HCT116 (cell line): ENCODE data around the gene ZBTB7C. TPM values are rescaled to one million over a fixed set of nuclear protein-coding genes. Genes with fewer than 3 reads are reported as not detected.

Experiments
- ATAC-seq: fragments of 200-7000 bp; cut with Tn5 transposase; 2 replicates; pipeline ENCODE4 v1.9.1; 2020; ENCODE audit warnings: mild to moderate bottlenecking, moderate library complexity
- BruUV-seq: library from RNA; stranded (reverse); fragments of 400-500 nt; replicated peaks from 2 replicates; lab custom pipeline; 2021; lab: Mats Ljungman, UMichigan
- CTCF ChIA-PET: fragments of 300-600 bp; sonication (Branson Sonifier 250); formaldehyde crosslinking; loops from one replicate; lab custom pipeline; 2021; ENCODE audit warnings: antibody characterized with exemption; lab: Charles Lee
- POLR2A ChIA-PET: fragments of 300-600, 350-600 bp; sonication (Branson Sonifier 250); formaldehyde crosslinking; loops from one replicate; lab custom pipeline; 2021; ENCODE audit warnings: antibody characterized with exemption; lab: Charles Lee
- RAD21 ChIA-PET, 2 experiments: fragments of 300-600 bp; sonication (Branson Sonifier 250); formaldehyde crosslinking; loops; one replicate each; lab custom pipeline; 2023; ENCODE audit warnings: low total read pairs in 2 of 2; ENCODE audit not compliant: uncharacterized antibody in 2 of 2, unreplicated experiment in 2 of 2, low non-redundant PET in 1 of 2; lab: Charles Lee
- DNase-seq: peaks from one replicate; pipeline ENCODE4 v3.0.0-alpha.2; 2010; ENCODE audit warnings: low read depth, low spot score
- H2AFZ ChIP-seq: fragments of 200-600 bp; shearing (Covaris generic), sonication (generic); 2 replicates; pipeline ENCODE4 v1.6.1; 2017; ENCODE audit warnings: low read depth, mixed run types, mixed read lengths, antibody characterized with exemption, low read length; ENCODE audit not compliant: poor library complexity, severe bottlenecking
- H3K27ac ChIP-seq: 2 replicates; pipeline ENCODE4 v1.5.1; 2012; ENCODE audit warnings: low read depth, low read length
- H3K27me3 ChIP-seq: fragments of 200-600 bp; sonication (generic); 2 replicates; pipeline ENCODE4 v1.6.1; 2016; ENCODE audit warnings: mixed run types, low read length, mixed read lengths; ENCODE audit not compliant: insufficient read depth
- H3K36me3 ChIP-seq, 2 experiments: fragments of 200-500 bp in 1 of 2; fragments of 200-600 bp in 1 of 2; sonication (Bioruptor generic) in 1 of 2; sonication (generic) in 1 of 2; 2 replicates each; pipeline versions ENCODE4 v1.5.1 to v1.6.1; 2014 to 2016; ENCODE audit warnings: low read length in 2 of 2, inconsistent platforms in 1 of 2, mixed read lengths in 1 of 2, mixed run types in 1 of 2; ENCODE audit not compliant: insufficient read depth in 2 of 2, control insufficient read depth in 1 of 2
- H3K4me1 ChIP-seq, 2 experiments: fragments of 200-600 bp in 1 of 2; sonication (generic) in 1 of 2; 2 replicates each; pipeline versions ENCODE4 v1.5.1 to v1.6.1; 2012 to 2017; ENCODE audit warnings: low read length in 2 of 2, inconsistent platforms in 1 of 2, mild to moderate bottlenecking in 1 of 2, mixed read lengths in 1 of 2, mixed run types in 1 of 2, moderate library complexity in 1 of 2; ENCODE audit not compliant: insufficient read depth in 2 of 2, control insufficient read depth in 1 of 2
- H3K4me2 ChIP-seq: fragments of 200-600 bp; sonication (generic); 2 replicates; pipeline ENCODE4 v1.6.1; 2017; ENCODE audit warnings: mixed run types, low read length, mixed read lengths
- H3K4me3 ChIP-seq, 2 experiments: fragments of 200-600 bp in 1 of 2; sonication (generic) in 1 of 2; replicated peaks in 1 of 2; 2 replicates each; pipeline ENCODE4 v1.5.1; 2011 to 2016; ENCODE audit warnings: low read length in 2 of 2, control low read depth in 1 of 2, low read depth in 1 of 2, mild to moderate bottlenecking in 1 of 2, mixed read lengths in 1 of 2, mixed run types in 1 of 2
- H3K79me2 ChIP-seq: fragments of 200-600 bp; sonication (generic); 2 replicates; pipeline ENCODE4 v1.6.1; 2017; ENCODE audit warnings: mild to moderate bottlenecking, mixed run types, low read length, moderate library complexity, mixed read lengths; ENCODE audit not compliant: insufficient read depth
- H3K9ac ChIP-seq: fragments of 200-600 bp; sonication (generic); 2 replicates; pipeline ENCODE4 v1.6.1; 2016; ENCODE audit warnings: low read length, mixed read lengths
- H3K9me2 ChIP-seq: fragments of 200-600 bp; sonication (generic), shearing (Covaris generic); 2 replicates; pipeline ENCODE4 v1.6.1; 2017; ENCODE audit warnings: mixed run types, mild to moderate bottlenecking, moderate library complexity; ENCODE audit not compliant: insufficient read depth
- H3K9me3 ChIP-seq, 2 experiments: fragments of 200-500 bp in 1 of 2; fragments of 200-600 bp in 1 of 2; sonication (Bioruptor generic) in 1 of 2; sonication (generic) in 1 of 2; 2 replicates each; pipeline ENCODE4 v1.6.1; 2014 to 2017; ENCODE audit warnings: low read length in 2 of 2, mixed read lengths in 2 of 2, inconsistent platforms in 1 of 2, low read depth in 1 of 2, mild to moderate bottlenecking in 1 of 2, mixed run types in 1 of 2, moderate library complexity in 1 of 2; ENCODE audit not compliant: control insufficient read depth in 1 of 2, insufficient read depth in 1 of 2
- H4K20me1 ChIP-seq: fragments of 200-600 bp; sonication (generic), shearing (Covaris generic); 2 replicates; pipeline ENCODE4 v1.6.1; 2017; ENCODE audit warnings: mixed run types, mild to moderate bottlenecking, moderate library complexity; ENCODE audit not compliant: insufficient read depth
- ATF3 ChIP-seq: IDR thresholded peaks from 2 replicates; pipeline ENCODE4 v1.6.1; 2012
- CEBPB ChIP-seq: IDR thresholded peaks from 2 replicates; pipeline ENCODE4 v1.6.1; 2012; ENCODE audit warnings: low read depth
- CTCF ChIP-seq, 3 experiments: fragments of 200-600 bp in 1 of 3; sonication (generic) in 1 of 3; IDR thresholded peaks in 2 of 3; conservative IDR thresholded peaks in 1 of 3; 2 replicates each; pipeline ENCODE4 v1.5.1; 2012 to 2017; ENCODE audit warnings: low read depth in 2 of 3, low read length in 2 of 3, antibody characterized with exemption in 1 of 3, borderline replicate concordance in 1 of 3, control low read depth in 1 of 3, mild to moderate bottlenecking in 1 of 3, mixed read lengths in 1 of 3, mixed run types in 1 of 3, moderate library complexity in 1 of 3; ENCODE audit not compliant: insufficient read depth in 1 of 3
- EZH2phosphoT487 ChIP-seq: fragments of 200-600 bp; IDR thresholded peaks from 2 replicates; pipeline ENCODE4 v1.6.1; 2018; ENCODE audit warnings: antibody characterized with exemption, borderline replicate concordance
- FOSL1 ChIP-seq: IDR thresholded peaks from 2 replicates; pipeline ENCODE4 v1.6.1; 2012; ENCODE audit warnings: low read depth
- MAX ChIP-seq: IDR thresholded peaks from 2 replicates; pipeline ENCODE4 v1.6.1; 2012
- POLR2A ChIP-seq: IDR thresholded peaks from 2 replicates; pipeline ENCODE4 v1.7.0; 2011; ENCODE audit warnings: borderline replicate concordance; ENCODE audit not compliant: insufficient read depth, insufficient read length; ENCODE audit errors: extremely low read depth
- POLR2AphosphoS5 ChIP-seq: IDR thresholded peaks from 2 replicates; pipeline ENCODE4 v1.6.1; 2011; ENCODE audit warnings: mild to moderate bottlenecking, low read depth, low read length, moderate library complexity
- RAD21 ChIP-seq: IDR thresholded peaks from 2 replicates; pipeline ENCODE4 v1.6.1; 2012; ENCODE audit warnings: low read depth, mild to moderate bottlenecking
- REST ChIP-seq: IDR thresholded peaks from 2 replicates; pipeline ENCODE4 v1.6.1; 2012; ENCODE audit warnings: low read depth
- SIN3A ChIP-seq: IDR thresholded peaks from 2 replicates; pipeline ENCODE4 v1.6.1; 2012; ENCODE audit warnings: low read depth
- SRF ChIP-seq: IDR thresholded peaks from 2 replicates; pipeline ENCODE4 v1.6.1; 2012; ENCODE audit warnings: low read depth
- TCF7L2 ChIP-seq: IDR thresholded peaks from 2 replicates; pipeline ENCODE4 v1.7.0; 2011; ENCODE audit warnings: borderline replicate concordance, inconsistent platforms; ENCODE audit not compliant: insufficient read depth, insufficient read length; ENCODE audit errors: extremely low read depth
- YY1 ChIP-seq: IDR thresholded peaks from 2 replicates; pipeline ENCODE4 v1.6.1; 2011; ENCODE audit warnings: low read length, low read depth, moderate library complexity, mild to moderate bottlenecking; ENCODE audit not compliant: insufficient replicate concordance; ENCODE audit errors: extremely low read depth
- ZNF274 ChIP-seq: fragments of 200-500 bp; sonication (Bioruptor generic); IDR thresholded peaks from 2 replicates; pipeline ENCODE4 v1.6.1; 2014; ENCODE audit warnings: mild to moderate bottlenecking, low read depth, low read length, inconsistent platforms
- intact Hi-C: fragments of 100-400 bp; cut with micrococcal nuclease; formaldehyde crosslinking; loops from 2 replicates; pipeline ENCODE4 v1.10.0; 2022
- total RNA-seq: library from RNA; stranded (reverse); gene quantifications from one replicate; pipeline ENCODE4 v1.2.1, GENCODE V29; 2021; ENCODE audit not compliant: unreplicated experiment

ZBTB7C gene
- total RNA-seq, 1 experiment from 2014 or later, result 0.37 TPM

- Histone ChIP-seq H3K27ac (no peak overlapping the region), H3K4me1 (peaks cover 4 to 5% of the 10 kb centered on the region in 2 experiments; a peak in 3 of 4 replicates), H3K9me2 (no peaks in the 10 kb centered on the region)
- CTCF ChIA-PET, result interaction anchor here (1.3 kb wide), 1 partner anchor 246 kb away, joined by 4 read pairs; no protein-coding TSS in a partner anchor
- intact Hi-C loops, result no loop called here
- TF ChIP-seq SRF (no peak), POLR2AphosphoS5 (no peak)
- TF ChIP-seq, all 23 proteins: peak for 0
- BruUV-seq, result no TSS peak
- ATAC-seq (no peak), DNase-seq (no peak)
- Histone ChIP-seq H3K9ac (no peak overlapping the region), H3K79me2 (no peaks in the 10 kb centered on the region), H3K4me3 (no peak overlapping the region), H4K20me1 (no peaks in the 10 kb centered on the region), H3K4me2 (no peak overlapping the region), H3K36me3 (no peaks in the 10 kb centered on the region), H2AFZ (no peak overlapping the region), H3K9me3 (no peaks in the 10 kb centered on the region), H3K27me3 (no peaks in the 10 kb centered on the region; the same call in 1 of the 2 replicates)
- ChIA-PET POLR2A (no interaction called here), RAD21 (no interaction called here)
Observed at GRCh38 chr18:48018851-48019250, 390.3 kb downstream of the ZBTB7C start.

GRCh38 chr18:48017635-48018034, 391.5 kb downstream of the ZBTB7C start:
- Histone ChIP-seq H3K4me2 (no peak overlapping the region), H3K27ac (no peak overlapping the region), H3K9me3 (no peaks in the 10 kb centered on the region), H3K4me1 (no peaks in the 10 kb centered on the region), H4K20me1 (no peaks in the 10 kb centered on the region), H3K36me3 (no peaks in the 10 kb centered on the region), H3K9me2 (no peaks in the 10 kb centered on the region), H3K9ac (no peak overlapping the region), H3K4me3 (no peak overlapping the region), H2AFZ (no peak overlapping the region), H3K27me3 (no peaks in the 10 kb centered on the region; the same call in 1 of the 2 replicates), H3K79me2 (no peaks in the 10 kb centered on the region)
- ChIA-PET RAD21 (no interaction called here), CTCF (no interaction called here), POLR2A (no interaction called here)
- intact Hi-C loops, result no loop called here
- BruUV-seq, result no TSS peak
- ATAC-seq (no peak), DNase-seq (no peak)
- TF ChIP-seq ATF3 (no peak), YY1 (no peak), POLR2A (no peak), SRF (no peak), RAD21 (no peak), POLR2AphosphoS5 (no peak), REST (no peak), EZH2phosphoT487 (no peak), FOSL1 (no peak), MAX (no peak), SIN3A (no peak), TCF7L2 (no peak), CEBPB (no peak), CTCF (IDR thresholded peaks at IDR 0.05 in 2 of 3, conservative IDR thresholded peaks at IDR 0.05 in 1 of 3; ENCODE audit: borderline replicate concordance in 1 of 3, insufficient read depth in 1 of 3, low read depth in 2 of 3, low read length in 2 of 3) (no peak), ZNF274 (no peak)
